Effector CD8-positive, alpha-beta T cell (primary cell): ENCODE data around the gene ABHD15.

ENCODE experiments used
- DNase-seq: peaks from one replicate; lab custom pipeline; 2025; lab: John Stamatoyannopoulos, UW
- total RNA-seq, 4 experiments: gene quantifications; one replicate each; lab custom pipeline; 2026; lab: John Stamatoyannopoulos, UW

Gene ABHD15, protein sequence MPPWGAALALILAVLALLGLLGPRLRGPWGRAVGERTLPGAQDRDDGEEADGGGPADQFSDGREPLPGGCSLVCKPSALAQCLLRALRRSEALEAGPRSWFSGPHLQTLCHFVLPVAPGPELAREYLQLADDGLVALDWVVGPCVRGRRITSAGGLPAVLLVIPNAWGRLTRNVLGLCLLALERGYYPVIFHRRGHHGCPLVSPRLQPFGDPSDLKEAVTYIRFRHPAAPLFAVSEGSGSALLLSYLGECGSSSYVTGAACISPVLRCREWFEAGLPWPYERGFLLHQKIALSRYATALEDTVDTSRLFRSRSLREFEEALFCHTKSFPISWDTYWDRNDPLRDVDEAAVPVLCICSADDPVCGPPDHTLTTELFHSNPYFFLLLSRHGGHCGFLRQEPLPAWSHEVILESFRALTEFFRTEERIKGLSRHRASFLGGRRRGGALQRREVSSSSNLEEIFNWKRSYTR
- total RNA-seq, result 33.1 to 68.6 (median 46.4) reads per million in 4 experiments

DNA sequence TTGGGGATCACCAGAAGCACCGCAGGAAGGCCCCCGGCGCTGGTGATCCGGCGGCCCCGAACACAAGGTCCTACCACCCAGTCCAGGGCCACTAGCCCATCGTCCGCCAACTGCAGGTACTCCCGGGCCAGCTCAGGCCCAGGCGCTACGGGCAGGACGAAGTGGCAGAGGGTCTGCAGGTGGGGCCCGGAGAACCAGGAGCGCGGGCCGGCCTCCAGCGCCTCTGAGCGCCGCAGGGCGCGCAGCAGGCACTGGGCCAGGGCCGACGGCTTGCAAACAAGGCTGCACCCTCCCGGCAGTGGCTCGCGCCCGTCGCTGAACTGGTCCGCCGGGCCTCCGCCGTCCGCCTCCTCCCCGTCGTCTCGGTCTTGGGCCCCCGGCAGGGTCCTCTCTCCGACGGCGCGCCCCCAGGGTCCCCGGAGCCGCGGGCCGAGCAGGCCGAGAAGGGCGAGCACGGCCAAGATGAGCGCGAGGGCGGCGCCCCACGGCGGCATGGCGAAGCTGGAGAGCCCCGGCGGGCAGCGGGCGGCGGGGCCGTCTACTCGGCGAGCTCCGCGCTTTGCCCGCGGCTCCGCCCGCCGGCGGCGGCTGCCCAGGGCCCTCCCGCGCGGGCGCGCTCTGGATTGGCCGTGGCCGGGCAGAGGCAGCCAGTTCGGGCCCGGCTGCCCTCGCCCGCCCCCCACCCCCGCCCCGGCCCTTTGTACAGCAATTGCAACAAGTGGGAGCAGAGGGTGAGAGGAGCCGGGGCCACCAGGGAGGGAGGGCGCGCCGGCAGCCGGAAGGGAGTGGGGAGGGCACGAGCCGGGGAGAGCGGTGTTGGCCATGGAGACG, at the start of gene ABHD15:
Gene ABHD15 (minus strand): TSS at position 565 of the 831 bp plus-strand sequence. CDS start 71 bp downstream, at position 494.
- DNase-seq, result peak; percentile 36

DNA sequence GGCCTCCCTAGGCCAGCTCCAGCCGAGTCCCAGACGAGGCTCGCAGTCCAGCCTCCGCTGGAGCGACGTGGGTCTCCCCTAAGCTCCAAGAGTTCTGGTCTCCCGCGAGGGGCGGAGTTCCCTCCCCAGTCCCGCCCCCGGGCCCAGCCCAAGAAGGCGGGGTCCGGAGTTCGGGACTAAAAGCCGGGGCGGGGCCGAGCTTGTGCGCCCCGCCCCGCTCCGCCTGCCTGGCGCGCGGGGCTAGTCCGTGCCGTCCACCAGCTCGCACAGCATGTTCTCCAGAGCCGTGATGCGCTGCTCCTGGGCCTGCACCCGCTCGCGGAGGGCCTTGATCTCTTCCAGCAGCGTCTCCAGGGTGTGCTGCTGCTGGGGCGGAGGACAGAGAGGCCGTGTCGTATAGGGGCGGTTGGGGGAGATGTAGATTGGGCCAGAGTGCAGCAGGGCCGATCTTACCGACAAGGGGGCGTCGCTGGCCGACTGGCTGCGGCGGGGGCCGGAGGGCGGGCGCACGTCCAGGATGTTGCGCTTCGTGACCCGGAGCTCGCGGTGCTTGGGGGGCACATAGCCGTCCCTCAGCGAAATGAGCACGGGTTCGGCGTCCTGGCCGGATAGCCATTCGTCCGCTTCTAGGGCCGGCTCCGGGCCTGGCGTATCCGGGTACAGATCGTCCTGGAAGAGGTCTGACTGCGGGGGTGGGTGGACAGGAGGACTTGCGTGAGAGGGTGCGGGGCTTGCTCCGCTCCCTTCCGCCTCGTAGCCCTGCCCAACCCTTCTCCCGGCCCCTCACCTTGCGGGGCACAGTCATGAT, 48.9 kb upstream of the ABHD15 start:
- peak; percentile 82 for DNase-seq

DNA sequence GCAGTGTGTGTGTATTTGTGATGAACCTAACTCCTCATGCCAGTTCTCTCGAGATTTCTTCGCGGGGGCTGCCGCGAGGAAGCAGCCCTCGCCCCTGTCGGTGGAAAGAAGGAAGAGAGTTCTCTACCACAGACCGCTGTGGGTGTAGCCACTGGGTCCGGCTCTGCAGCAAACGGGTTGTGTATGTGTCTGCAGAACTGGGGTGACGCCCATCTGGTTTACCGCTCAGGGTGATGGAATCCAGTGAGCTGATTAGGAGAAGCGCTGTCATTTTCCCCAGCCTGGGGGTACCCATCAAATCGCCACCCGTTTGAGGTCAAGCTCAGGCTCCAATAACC, 48.2 kb upstream of the ABHD15 start:
- no peak for DNase-seq

DNA sequence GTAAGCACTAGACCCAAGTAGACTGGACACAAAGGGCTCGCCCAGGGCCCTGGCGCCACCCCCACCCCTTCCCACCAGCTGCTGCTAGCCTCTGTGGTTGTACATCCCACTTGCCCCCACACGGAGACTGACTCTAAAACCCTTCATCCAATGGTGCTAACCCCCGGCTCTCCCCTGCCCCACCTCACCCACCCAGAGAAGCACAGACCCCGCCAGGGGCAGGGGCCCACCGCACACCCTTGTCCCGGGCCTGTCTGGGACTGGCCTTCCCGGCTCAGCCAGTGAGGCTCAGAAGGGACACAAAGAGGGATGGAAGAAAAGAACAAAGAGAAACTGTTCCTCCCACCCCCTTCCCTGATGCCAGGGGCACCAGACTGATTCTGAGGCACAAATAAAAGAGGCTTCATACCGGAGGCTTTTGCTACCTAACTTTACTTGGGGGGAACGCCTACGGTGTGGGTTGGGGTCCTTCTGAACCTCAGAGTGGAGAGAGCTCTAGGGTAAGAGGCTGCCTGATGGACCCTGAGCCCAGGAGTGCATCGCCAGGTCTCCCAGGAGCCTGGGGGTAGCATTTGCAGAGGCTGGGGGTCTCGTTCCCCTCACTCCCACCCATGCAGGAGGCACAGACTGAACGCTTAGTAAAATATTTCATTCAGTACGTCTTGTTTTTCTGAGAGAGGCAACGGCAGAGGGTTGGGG, 47.7 kb upstream of the ABHD15 start:
- no peak for DNase-seq

DNA sequence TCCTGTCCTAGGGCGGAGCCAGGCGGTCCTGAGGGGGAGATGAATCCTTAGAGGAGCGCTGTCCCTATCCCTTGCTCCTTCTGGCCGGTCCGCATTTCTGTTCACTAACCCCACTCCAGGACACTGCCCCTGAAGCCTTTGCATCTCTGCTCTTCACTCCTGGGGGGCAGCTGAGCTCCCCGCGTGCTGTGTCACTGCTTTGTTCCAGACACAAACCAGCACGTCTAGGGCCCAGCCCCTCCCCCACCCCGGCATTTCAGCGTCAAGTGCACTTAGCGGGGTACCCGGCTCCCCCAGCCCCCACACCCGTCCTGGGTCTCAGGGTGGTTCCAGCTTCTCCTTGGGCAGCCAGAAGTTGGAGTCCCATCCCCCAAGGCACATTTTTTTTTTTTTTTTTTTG, 47.0 kb upstream of the ABHD15 start:
- DNase-seq, result no peak

DNA sequence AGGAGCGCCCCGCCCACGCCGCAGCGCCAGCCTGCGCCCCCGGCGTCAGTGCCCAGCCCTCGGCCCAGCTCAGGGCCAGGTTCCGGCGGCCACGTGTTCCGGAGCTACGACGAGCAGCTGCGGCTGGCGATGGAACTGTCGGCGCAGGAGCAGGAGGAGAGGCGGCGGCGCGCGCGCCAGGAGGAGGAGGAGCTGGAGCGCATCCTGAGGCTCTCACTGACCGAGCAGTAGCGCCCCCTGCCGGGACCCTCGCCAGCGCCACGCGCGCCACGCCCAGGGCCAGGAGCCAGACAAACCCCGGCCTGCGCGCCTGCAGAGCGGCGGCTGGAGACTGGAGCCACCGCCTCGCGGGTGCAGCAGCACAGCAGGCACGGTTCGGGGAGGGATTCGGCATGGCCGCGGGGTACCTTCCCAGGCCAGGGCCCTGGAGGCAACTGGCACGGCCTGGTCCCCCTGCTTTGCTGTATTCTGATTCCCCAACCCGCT, 46.6 kb upstream of the ABHD15 start:
- DNase-seq, result peak; percentile 89

DNA sequence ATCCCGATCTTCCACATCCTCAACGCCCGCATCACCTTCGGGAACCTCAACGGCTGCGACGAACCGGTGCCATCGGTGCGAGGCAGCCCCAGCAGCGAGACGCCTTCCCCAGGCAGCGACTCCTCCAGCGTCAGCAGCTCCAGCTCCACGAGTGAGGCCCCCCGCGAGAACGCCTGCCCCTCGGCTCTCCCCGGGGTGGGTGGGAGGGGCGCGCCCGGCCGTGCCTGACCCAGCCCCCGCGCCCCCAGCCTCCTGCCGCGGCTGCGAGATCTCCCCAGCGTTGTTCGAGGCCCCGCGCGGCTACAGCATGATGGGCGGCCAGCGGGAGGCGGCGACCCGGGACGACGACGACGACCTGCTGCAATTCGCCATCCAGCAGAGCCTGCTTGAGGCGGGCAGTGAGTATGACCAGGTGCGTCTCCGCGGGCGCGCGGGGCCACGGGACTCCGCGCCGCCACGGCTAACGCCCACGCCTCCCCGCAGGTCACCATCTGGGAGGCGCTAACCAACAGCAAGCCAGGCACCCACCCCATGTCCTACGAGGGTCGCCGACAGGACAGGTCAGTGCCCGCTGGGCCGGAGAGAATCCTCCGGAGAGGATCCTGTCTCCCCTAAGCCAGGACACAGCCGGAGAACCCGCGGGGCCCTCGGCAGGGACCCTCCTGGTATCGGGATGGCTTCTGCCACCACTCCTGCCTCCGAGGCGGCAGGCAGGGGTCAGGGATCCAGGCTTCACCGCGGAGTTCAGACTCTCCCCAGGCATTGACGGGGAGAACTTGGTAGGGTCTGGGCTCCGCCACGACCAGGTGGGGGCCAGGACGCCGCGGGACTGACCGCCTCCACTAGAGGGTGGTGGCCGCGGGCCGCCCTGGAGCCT, 45.8 kb upstream of the ABHD15 start:
- DNase-seq, result no peak

DNA sequence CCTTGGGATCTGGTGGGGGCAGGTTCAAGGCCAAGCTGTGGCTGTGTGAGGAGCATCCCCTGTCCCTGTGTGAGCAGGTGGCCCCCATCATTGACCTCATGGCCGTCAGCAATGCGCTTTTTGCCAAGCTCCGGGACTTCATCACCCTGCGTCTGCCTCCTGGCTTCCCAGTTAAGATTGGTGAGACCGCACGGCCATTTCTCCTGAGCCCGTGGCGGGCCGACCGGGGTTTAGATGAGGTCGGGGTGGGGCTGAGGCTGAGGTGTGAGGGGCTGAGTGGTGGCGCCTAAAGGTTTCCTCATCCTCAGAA, 45.2 kb upstream of the ABHD15 start:
- no peak for DNase-seq

DNA sequence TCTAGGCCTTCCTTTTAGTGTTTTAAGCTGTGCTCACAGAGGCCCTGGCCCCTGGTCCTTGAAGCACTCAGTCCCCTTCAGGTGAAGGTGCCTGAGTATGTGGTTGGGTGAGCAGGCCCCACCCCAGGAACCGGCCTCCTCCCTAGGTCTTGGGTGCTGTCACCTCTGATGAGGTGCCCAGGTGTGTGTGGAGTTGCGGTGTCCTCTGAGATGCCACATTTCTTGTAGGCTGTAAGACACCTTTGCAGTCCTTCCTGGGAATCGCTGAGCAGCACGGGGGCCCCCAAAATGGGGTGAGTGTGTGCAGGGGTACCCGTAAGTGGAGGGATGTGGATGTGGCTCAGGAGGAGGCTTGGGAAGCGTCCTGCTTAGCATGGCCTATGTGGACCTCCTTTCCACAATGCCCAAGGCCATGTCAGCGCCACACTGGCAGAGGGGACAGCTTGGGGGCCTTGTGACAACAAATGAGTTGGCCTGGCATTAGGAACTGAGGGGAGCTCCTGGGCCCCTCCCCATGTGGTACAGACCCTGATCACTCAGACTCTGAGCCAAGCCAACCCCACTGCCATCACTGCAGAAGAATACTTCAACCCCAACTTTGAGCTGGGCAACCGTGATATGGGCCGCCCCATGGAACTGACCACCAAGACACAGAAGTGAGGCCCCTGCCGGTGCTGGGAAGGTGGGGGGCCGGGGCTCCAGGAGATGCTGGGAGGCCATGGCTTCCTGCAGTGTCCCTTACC, 44.7 kb upstream of the ABHD15 start:
- no peak for DNase-seq

DNA sequence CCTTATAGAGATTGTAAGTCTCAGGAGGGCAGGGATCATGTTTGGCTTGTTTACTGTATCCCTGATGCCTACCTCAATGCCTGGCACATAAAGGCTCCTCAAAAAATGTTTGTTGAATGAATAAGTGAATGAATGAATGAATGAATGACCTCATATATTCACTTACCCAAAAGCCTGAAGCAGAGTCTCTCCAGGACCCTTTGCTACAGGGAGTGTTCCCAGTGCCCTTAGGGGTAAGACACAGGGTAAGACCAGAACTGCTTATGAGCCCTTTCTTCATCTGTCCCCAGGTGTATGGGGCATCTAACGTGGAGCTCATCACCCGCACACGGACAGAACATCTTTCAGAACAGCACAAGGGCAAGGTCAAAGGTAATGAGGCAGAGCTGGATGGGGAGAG, 43.6 kb upstream of the ABHD15 start:
- DNase-seq, result no peak

DNA sequence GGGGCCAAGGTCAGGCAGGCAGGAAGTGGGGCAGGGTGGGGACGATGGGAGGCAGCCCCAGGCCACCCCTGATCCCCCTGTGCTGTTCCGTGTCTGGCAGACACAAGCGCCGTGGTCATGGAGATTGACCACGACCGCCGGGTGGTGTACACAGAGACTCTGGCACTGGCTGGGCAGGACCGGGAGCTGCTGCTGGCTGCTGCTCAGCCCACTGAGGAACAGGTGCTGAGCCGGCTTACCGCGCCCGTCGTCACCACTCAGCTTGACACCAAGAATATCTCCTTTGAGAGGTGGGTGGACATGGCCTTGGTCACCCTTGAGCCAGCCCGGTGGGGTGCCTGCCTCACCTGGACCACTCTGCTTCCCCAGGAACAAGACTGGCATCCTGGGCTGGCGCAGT, 42.1 kb upstream of the ABHD15 start:
- no peak for DNase-seq

DNA sequence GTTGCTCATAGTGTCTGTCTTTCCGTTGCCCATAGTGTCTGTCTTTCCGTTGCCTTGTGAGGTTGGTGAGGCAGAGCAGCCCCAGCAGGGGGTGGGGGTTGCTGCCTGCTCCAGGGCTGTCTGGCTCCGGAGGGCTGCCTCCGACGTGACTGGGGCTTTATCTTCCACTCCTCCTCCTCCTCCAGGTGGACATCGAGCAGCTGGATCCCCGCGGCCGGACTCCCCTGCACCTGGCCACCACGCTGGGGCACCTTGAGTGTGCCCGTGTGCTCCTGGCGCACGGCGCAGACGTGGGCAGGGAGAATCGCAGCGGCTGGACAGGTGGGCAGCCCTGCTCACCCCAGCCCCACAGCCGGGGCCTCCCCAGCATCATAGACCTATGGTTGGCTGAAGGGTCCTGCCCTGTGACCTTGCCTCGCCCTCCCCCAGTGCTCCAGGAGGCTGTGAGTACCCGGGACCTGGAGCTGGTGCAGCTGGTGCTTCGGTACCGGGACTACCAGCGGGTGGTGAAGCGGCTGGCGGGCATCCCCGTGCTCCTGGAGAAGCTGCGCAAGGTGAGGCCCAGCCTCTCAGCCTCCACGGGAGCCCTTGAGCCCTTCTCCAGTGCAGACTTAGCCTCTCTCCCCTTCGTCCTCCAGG, 40.8 kb upstream of the ABHD15 start:
- DNase-seq, result no peak

DNA sequence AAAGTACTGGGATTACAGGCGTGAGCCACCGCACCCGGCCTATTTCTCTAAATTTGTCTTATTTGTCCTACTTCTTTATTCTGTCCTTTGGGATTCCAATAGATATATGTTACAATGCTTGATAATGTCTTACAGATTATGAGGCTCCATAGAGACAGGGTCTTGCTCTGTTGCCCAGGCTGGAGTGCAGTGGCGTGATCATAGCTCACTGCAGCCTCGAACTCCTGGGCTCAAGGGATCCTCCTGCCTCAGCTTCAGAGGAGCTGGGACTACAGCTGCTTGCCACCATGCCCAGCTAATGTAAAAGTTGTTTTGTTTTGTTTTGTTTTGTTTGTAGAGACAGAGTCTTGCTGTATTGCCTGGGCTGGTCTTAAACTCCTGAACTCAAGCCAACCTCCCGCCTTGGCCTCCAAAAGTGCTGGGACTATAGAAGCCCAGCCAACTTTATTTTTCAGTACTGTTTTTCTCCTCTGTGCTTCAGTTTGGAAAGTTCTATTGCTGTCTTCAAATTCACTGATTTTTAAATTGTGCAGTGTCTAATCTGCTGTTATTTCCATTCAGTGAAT, 36.4 kb upstream of the ABHD15 start:
- no peak for DNase-seq

DNA sequence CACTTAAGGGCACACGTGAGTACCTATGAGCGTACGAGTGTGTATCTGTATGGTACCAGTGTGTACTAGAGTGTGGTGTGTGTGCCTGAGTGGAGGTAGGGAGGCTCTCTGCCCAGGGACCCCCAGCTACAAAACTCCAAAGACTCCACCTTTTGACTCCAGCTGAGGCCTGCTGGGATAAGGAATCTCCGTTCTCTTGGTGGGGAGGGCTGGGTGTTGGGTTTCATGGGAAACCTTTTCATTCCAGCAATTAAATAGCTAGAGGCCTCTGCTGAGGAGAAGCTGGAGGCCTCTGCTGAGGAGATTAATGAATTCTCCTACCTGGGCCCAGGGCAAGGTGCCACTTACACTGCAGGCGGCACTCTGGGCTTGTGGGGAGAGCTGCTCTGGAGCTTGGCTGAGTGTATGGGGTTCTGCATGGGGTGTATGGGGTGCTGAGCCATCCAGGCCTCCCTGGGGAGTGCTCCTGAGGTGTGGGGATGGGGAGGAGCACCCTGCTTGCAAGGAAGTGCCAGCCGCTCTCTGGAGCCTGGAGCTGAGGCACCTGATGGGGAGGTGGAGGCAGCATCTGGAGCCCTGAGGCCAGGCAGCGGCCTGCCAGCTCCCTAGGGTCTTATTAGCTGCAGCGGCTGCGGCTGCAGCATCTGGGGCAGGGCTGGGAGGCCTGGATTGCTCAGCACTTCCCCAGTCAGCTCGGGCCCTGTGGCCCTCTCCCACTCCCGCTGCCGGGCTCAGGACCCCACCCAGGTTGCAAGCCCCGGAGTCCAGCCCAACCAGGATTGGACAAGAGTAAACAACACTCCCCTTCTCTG, 30.7 kb upstream of the ABHD15 start:
- no peak for DNase-seq

DNA sequence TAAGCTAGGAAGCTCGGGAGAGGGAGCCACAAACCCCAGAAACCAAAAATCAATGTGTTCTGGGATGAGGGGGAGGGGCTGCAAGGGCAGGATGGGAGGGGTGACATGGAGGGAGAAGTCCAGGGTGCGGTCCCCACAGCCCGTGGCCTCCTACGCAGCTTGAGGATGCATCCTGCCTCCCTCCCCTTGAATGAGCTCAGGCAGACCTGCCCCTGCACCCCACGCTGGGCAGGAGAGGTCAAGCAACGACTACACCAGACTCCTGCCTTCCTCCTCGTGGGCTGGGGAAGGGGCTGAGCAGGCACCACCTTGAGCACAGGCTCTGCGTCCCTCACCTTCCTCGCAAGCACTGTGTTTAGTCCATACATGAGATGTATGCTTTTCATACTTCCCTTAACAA, 30.0 kb upstream of the ABHD15 start:
- DNase-seq, result no peak

DNA sequence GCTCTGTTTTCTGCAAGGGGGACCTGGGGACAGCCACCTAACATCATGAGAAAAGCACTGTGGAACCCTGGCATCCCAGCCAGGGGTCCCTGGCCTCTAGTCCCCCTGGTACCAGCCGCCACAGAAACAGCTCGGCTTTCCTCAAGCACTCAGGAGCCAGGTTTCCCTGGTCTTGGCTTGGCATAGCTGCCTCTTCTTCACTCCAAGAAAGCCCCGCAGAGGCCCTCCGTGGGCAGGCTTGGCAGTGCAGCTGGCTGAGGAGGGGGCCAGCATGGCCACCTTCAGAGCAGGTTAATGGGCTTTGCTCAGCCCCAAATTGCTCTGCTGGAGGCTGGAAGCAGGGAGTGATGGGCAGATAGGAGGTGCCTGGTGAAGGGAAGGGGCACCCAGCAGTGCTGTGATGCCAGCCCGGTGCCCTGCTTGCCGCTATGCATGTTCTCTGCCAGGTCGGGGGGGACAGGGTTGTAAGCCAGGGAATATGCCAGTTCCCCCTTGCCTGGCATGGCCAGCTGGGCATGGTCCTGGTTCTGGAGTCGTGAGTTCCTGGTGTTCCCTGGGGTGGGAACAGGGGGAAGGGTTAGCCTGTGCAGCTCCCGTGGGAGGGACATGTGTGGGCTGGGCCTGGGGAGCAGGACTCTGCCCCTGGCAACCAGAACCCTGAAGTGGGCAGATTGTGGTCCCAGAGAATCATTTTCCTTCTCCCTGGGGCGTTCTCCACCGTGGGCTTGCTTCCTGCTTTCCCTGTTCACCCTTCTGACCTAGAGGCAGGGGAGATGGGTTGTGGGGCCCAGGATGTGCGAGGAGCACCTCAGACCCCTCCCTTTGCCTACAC, 29.3 kb upstream of the ABHD15 start:
- no peak for DNase-seq
